GM12864 (cell line): ENCODE measurements around the gene MSLN.

Experiments used
- DNase-seq: peaks from one replicate; pipeline ENCODE4 v3.0.0-alpha.2; 2011; ENCODE audit warnings: low read depth
- H3K4me3 ChIP-seq: 2 replicates; pipeline ENCODE4 v1.5.1; 2011; ENCODE audit warnings: mild to moderate bottlenecking, low read depth, low read length, control low read depth
- CTCF ChIP-seq: IDR thresholded peaks from 2 replicates; pipeline ENCODE4 v1.5.1; 2011; ENCODE audit warnings: low read depth, mild to moderate bottlenecking, moderate library complexity, low read length, control low read depth, inconsistent platforms; ENCODE audit errors: missing control alignments

The MSLN gene

GRCh38 chr16:767743-768235 lies 7.3 kb downstream of the MSLN start:
- TF ChIP-seq CTCF, result no peak
- no peak for DNase-seq
- no peak overlapping the region for H3K4me3 ChIP-seq

- no peak for DNase-seq
- no peak for TF ChIP-seq CTCF
- H3K4me3 ChIP-seq, result no peak overlapping the region
Measured at GRCh38 chr16:768428-768827, 7.9 kb downstream of the MSLN start.

- no peak for DNase-seq
- H3K4me3 ChIP-seq, result no peak overlapping the region
- no peak for TF ChIP-seq CTCF
Measured at GRCh38 chr16:769184-769784, 8.8 kb downstream of the MSLN start.

GRCh38 chr16:769934-770333 lies 9.4 kb downstream of the MSLN start:
- no peak for TF ChIP-seq CTCF
- DNase-seq, result no peak
- no peak overlapping the region for H3K4me3 ChIP-seq

- DNase-seq, result no peak
- H3K4me3 ChIP-seq, result no peak overlapping the region
- no peak for TF ChIP-seq CTCF
Measured at GRCh38 chr16:770411-770810, 9.9 kb downstream of the MSLN start.

- TF ChIP-seq CTCF, result no peak
Measured at GRCh38 chr16:772959-773358, 12.4 kb downstream of the MSLN start.

More at GRCh38 chr16:772959-773358, 12.4 kb downstream of the MSLN start:
- no peak overlapping the region for H3K4me3 ChIP-seq
- no peak for DNase-seq
